Hypothalamus (tissue), 51 donors: ENCODE results near the gene LCK.

ENCODE experiments used
- DNase-seq, 51 donors: peaks; one replicate each; lab custom pipeline; 2025; lab: John Stamatoyannopoulos, UW

LCK gene

DNA sequence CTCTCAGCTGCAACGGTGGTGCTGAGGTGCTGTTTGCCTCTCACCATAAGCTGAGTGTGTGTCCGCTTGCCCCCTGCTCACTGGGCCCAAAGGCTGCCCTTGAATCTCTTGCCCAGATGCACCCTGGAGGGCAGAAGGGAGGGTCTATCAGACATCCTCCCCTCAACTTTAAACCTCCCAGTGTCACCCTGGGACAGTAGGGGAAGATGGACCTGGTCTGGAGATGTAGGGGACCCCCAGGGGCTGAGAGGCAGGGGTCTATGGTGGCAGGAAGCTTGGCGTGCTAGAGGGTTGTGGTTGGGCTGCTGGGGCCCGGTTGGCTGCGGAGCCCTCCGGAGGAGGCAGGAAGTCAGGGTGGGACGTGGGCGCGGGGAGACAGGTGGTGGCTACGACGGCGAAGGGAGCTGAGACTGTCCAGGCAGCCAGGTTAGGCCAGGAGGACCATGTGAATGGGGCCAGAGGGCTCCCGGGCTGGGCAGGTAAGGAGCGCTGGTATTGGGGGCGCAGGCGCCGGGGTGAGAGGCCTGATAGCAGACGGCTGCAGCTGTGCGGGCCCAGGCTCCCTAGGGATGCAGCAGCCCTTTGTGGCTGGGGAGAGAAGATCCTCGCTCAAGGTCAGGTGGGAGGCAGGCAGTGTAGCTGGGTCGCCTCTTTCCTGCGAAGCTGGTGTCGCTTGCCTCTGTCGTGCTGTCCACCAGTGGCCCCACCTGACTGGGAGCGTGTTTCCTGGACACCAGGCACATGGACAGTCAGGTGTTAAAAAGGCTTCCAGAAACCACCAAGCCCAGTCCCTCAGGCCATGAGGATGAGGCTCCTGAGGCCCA, at the start of gene LCK:
Gene LCK (plus strand): TSS at position 373 of the 824 bp plus-strand sequence. CDS start 23,065 bp downstream, outside the sequence.
- no peak for DNase-seq

- DNase-seq: peak in 2 of 51 donors; percentile 44 to 45
These were observed 46.1 kb upstream of the LCK start for GRCh38 chr1:32204943-32205361.

- peak in 50 of 51 donors; percentile 18 to 92 (median 76) for DNase-seq
These were observed 45.4 kb upstream of the LCK start, which contains the start of gene IQCC for GRCh38 chr1:32205401-32206370. Gene IQCC (plus strand): TSS chr1:32205671. CDS start chr1:32205682, 11 bp downstream.

DNA sequence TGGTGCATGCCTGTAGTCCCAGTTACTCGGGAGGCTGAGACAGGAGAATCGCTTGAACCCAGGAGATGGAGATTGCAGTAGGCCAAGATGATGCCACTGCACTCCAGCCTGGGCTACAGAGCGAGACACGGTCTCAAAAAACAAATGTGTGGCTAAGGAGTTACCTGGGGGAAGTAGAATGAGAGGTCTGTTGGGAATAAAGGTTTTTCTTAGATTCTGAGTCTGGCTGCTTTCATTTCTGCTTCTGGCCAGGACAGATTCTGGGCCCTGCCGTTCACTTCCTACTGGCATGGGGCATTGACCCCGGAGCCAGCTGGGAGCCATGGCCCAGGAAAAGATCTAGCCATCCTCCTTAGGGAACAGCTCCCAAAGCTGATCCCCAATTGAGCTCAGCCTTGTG, 42.6 kb upstream of the LCK start:
- no peak for DNase-seq

DNA sequence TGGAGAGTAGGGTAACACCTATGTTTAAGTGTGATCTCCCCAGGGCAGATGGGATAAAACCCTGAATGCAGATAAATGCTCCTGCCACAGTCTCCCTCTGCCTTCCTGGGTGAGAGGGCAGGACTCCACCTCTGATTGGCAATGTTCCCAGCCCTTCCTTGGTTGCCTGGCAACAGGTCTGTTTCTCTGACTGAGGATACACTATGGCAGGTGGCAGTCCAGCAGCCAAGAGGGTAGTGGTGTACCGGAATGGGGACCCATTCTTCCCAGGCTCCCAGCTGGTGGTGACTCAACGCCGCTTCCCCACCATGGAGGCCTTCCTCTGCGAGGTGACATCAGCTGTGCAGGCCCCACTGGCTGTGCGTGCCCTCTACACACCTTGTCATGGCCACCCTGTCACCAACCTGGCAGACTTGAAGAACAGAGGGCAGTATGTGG, 42.2 kb upstream of the LCK start, which contains the start of gene DCDC2B:
Gene DCDC2B (plus strand): TSS at position 199 of the 438 bp plus-strand sequence. CDS start 5 bp downstream, at position 204.
- peak in 7 of 51 donors; percentile 1 to 27 (median 5) for DNase-seq

DNA sequence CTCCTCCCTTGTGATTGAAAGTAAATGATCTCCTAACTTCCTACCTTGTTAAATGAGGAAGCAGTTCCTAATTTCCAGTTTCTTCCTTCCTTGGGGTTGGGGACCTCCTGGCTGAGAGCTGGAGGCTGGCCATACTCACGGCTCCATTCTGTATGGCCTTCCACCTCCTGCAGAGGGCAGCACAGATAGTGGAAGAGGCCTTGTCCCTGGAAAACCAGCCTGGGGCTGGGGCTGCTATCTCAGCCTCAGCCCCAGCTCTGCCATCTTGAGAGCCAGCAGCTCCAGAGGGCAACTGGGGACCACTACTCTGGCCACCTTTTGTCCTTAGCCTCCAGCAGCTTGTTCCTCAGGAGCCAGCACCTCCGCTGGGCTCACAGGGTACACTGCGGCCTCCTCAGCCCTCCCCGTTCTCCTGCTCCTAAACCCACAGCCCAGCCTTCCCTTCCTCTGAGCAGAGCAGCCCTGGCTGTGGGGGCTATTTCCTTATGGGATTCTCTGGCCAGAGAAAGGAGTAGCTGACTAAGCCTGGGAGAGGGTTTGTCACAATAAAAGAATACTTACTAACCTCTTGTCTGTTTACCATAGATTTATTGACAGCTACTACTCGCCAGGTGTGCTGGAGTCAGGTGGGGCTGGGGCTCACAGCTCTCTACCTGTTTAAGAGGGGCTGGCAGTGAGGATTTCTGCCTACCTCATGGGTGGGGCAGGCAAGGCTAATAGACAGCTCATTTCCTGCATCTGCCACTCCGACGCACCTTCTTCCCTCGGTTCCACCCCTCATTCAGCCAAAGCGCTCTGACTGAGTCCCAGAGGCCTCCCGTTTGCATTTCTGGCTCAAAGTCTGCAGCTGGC, 35.2 kb upstream of the LCK start:
- DNase-seq: peak in 32 of 51 donors; percentile 1 to 62 (median 30)

GRCh38 chr1:32216566-32216965, 34.5 kb upstream of the LCK start:
- no peak for DNase-seq

DNA sequence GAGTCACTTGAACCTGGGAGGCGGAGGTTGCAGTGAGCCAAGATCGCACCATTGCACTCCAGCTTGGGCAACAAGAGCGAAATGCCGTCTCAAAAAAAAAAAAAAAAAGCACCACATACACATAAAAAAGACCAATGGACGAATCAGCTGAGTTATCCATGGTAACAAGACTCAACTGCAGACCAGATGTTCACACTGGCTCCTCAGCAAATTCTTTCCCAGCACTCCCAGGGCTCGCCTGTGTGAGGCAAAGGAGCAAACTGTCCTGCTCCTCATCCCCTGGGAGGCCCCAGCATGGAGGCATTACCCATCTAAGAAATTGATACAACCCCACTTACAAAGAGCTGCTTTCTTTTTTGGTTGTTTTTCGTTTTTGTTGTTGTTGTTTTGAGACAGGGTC, 32.0 kb upstream of the LCK start:
- DNase-seq: no peak

DNA sequence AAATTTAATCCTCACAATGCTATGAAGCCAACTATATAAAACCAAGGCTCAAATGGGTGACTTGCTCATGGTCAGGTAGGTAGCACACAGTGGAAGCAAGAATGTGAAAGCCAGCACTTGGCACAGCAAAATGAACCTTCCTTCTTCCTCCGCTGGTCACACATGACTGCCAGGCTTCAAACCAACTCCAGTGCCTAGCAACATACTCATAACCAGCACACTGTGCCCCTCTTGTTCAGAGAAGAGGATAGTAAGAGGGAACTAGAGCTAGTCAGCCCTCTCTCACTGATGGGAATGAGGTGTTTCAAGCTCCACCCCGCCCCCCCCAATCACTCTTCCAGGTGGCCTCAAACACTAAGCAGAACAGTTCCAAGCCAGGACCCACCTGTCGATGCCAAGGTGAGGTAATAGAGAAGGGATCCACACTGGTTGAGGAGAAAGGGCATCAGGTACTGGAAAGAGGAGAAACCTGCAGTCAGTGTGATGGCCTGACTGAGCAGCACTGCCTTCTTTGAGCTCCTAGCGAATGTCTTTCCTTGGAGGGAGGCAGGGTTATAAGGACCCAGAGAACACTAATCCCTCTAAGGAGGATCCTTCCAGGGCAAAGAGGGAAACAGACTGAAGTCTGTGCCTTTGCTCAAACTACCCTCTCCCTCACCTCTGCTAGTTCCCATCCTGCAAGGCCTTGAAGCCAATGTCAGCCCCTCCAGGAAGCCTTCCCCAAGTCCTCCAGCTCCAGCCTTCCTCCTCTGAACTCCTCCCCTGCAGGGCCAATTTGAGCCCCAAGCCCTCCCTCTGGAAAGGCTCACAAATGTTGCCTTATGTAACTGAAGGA, 30.1 kb upstream of the LCK start:
- DNase-seq: no peak

- peak in 1 of 51 donors; percentile 39 for DNase-seq
These were observed 29.5 kb upstream of the LCK start for GRCh38 chr1:32221581-32221979.

DNA sequence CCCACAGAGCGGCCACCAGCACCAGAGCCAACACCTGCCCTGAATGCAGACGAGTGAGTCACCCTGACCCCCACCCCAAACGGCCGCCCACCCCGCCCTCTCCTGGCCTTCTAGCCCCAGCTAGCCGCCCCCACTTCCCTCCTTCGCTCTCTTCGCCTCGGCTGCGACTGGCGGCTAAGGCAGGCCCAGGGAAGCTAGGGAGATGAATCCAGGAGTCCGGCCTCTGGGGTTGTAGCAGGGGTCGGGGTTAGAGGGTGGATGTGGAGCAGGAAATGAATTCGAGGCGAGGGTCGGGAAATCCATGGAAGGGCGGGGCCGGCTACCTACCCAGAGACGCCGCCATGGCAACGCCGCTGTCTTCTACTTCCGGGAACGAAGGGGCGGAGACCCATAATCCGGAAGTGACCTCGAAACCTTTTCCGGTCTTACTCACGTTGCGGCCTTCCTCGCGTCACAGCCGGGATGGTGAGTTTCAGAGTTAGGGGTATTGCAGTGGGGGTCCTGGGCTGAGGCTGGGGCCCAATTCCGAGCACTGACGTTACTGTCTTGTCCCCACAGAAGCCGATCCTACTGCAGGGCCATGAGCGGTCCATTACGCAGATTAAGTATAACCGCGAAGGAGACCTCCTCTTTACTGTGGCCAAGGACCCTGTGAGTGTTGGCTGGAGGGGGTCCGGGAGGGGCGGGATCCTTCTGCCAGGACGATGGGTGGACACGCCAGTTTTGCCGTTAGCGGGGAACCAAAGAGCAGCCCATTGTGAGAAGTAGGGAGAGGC, 28.9 kb upstream of the LCK start, which contains the start of the genes EIF3I and TMEM234:
Gene EIF3I (plus strand): TSS at position 428 of the 776 bp plus-strand sequence. CDS start 35 bp downstream, at position 463.
Gene TMEM234 (minus strand): TSS at position 374 of the 776 bp plus-strand sequence. CDS start 31 bp downstream, at position 343.
- peak in 50 of 51 donors; percentile 14 to 95 (median 84) for DNase-seq

DNA sequence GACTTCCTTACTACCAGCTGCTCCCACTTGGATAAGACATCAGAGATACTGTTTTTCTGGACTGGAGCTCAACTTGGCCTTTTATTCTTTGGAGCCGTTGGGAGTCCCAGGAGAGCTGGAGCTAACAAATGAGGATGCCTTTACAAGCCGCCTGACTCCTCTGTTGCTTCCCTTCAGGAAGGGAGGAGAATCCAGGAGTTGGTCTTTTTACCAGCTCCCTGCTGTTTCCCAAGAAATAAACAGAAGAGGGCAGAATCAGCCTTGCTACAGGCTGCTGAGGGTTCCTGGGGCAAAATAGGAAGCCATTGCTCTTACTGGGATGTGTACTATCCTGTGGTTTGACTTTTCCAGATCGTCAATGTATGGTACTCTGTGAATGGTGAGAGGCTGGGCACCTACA, 27.4 kb upstream of the LCK start:
- no peak for DNase-seq

GRCh38 chr1:32224285-32224684, 26.8 kb upstream of the LCK start:
- no peak for DNase-seq

DNA sequence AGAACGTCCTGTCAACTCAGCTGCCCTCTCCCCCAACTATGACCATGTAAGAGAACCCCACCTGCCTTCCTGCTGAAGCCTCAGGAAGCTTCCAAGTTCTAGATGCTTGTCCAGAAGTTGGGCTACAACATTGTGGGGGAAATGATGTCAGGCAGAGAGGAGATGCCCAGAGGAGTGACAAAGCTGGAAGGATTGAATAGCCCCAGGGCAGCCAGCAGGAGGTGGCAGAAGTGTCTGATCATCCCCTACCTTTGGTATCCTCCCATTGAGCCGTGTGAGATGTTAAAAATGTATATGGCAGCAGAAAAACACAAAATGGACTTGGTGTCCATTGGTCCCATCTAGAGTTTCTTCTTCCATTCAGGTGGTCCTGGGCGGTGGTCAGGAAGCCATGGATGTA, 22.3 kb upstream of the LCK start:
- DNase-seq: no peak

GRCh38 chr1:32231843-32232432, 19.1 kb upstream of the LCK start:
- no peak for DNase-seq

GRCh38 chr1:32232558-32233304, 18.3 kb upstream of the LCK start:
- no peak for DNase-seq

DNA sequence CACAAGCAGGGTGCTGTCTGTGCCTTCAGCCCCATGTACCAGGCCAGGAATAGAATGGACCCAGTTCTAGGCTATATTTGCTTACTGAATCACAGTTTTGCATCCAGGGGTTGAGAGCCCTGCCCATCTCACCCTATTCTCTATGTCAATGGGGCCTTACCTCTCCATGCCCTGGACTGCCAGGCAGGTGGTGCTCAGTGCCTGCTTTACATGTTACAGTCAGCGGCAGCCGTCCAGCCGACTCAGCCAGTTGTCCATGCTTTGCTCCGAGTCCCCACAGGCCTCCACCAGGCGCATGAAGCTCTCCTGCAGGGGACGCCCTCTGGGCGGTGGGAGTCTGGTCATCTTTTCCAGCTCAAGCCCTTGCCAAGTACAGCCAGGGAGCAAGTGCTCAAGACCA, 16.3 kb upstream of the LCK start:
- no peak for DNase-seq
